ENCODE data around the gene WSB2. TPM values are rescaled to one million over a fixed set of nuclear protein-coding genes. Genes with fewer than 3 reads are reported as not detected.

Gene WSB2
- total and polyA plus RNA-seq, 9 of the 15 experiments (the other 6 are each of a cell fraction or from before 2014, with no cell fraction given), result 31.4 to 77.6 (median 52.6) TPM

- TF ChIP-seq FOXA3 (CRISPR knock-in tag; conservative IDR thresholded peaks at IDR 0.05 in 1 of 2, IDR thresholded peaks at IDR 0.05 in 1 of 2) (peak in 1 of 2 experiments; percentile 87; a peak in 3 of 4 replicates), BCOR (IDR thresholded peaks at IDR 0.05) (0 out of 2 replicates have a peak, but pooled peaks have one; percentile 29), CTBP1 (IDR thresholded peaks at IDR 0.05; ENCODE audit: borderline replicate concordance) (0 out of 2 replicates have a peak, but pooled peaks have one; percentile 45), C11orf30 (IDR thresholded peaks at IDR 0.05; ENCODE audit: low read depth) (peak; percentile 73), RCOR1 (IDR thresholded peaks at IDR 0.05; ENCODE audit: borderline replicate concordance in 1 of 2, low read depth in 2 of 2, low read length in 2 of 2) (peak in 1 of 2 experiments; percentile 6; a peak in 1 of 4 replicates), CHD4 (IDR thresholded peaks at IDR 0.05; ENCODE audit: insufficient read depth, insufficient replicate concordance, low read depth, low read length, poor library complexity, severe bottlenecking) (no peak), CXXC5 (CRISPR knock-in tag; IDR thresholded peaks at IDR 0.05) (peak; percentile 40; the same call in 1 of the 2 replicates), ILF3 (IDR thresholded peaks at IDR 0.05; ENCODE audit: borderline replicate concordance) (no peak), KDM1A (IDR thresholded peaks at IDR 0.05) (0 out of 4 replicates have a peak, but pooled peaks of 1 of the 2 experiments have one; percentile 26), NCOR1 (IDR thresholded peaks at IDR 0.05) (peak; percentile 69), SOX6 (IDR thresholded peaks at IDR 0.05) (peak; percentile 89), CC2D1A (IDR thresholded peaks at IDR 0.05) (0 out of 2 replicates have a peak, but pooled peaks have one; percentile 31), MAFG (tag; conservative IDR thresholded peaks at IDR 0.05) (peak; percentile 88), EHMT2 (IDR thresholded peaks at IDR 0.05) (peak; percentile 74), ATF7 (IDR thresholded peaks at IDR 0.05) (peak; percentile 27; the same call in 1 of the 2 replicates), TAL1 (IDR thresholded peaks at IDR 0.05) (peak; percentile 79), BCL6 (CRISPR knock-in tag; IDR thresholded peaks at IDR 0.05) (no peak), ZNF586 (CRISPR knock-in tag; conservative IDR thresholded peaks at IDR 0.05) (no peak), ZNF24 (IDR thresholded peaks at IDR 0.05) (peak; percentile 84), TEAD4 (IDR thresholded peaks at IDR 0.05; ENCODE audit: low read length) (peak; percentile 77), TEAD4 (CRISPR knock-in tag; IDR thresholded peaks at IDR 0.05; ENCODE audit: borderline replicate concordance) (no peak), MTA2 (IDR thresholded peaks at IDR 0.05; ENCODE audit: low read depth) (peak; percentile 63; the same call in 1 of the 2 replicates), ZNF316 (IDR thresholded peaks at IDR 0.05) (peak; percentile 70), NFE2 (IDR thresholded peaks at IDR 0.05; ENCODE audit: low read depth) (peak; percentile 71; the same call in 1 of the 2 replicates), DPF2 (IDR thresholded peaks at IDR 0.05) (peak; percentile 73; the same call in 1 of the 2 replicates), EP300 (IDR thresholded peaks at IDR 0.05; ENCODE audit: low read length) (peak; percentile 78; the same call in 1 of the 2 replicates), MYBL2 (IDR thresholded peaks at IDR 0.05; ENCODE audit: low read depth) (no peak; the same call in 1 of the 2 replicates), MYBL2 (CRISPR knock-in tag; IDR thresholded peaks at IDR 0.05; ENCODE audit: borderline replicate concordance) (no peak)
- TF ChIP-seq, protein P1, sequence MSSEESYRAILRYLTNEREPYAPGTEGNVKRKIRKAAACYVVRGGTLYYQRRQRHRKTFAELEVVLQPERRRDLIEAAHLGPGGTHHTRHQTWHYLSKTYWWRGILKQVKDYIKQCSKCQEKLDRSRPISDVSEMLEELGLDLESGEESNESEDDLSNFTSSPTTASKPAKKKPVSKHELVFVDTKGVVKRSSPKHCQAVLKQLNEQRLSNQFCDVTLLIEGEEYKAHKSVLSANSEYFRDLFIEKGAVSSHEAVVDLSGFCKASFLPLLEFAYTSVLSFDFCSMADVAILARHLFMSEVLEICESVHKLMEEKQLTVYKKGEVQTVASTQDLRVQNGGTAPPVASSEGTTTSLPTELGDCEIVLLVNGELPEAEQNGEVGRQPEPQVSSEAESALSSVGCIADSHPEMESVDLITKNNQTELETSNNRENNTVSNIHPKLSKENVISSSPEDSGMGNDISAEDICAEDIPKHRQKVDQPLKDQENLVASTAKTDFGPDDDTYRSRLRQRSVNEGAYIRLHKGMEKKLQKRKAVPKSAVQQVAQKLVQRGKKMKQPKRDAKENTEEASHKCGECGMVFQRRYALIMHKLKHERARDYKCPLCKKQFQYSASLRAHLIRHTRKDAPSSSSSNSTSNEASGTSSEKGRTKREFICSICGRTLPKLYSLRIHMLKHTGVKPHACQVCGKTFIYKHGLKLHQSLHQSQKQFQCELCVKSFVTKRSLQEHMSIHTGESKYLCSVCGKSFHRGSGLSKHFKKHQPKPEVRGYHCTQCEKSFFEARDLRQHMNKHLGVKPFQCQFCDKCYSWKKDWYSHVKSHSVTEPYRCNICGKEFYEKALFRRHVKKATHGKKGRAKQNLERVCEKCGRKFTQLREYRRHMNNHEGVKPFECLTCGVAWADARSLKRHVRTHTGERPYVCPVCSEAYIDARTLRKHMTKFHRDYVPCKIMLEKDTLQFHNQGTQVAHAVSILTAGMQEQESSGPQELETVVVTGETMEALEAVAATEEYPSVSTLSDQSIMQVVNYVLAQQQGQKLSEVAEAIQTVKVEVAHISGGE (CRISPR knock-in tag; IDR thresholded peaks at IDR 0.05), result peak in 1 of 3 experiments; percentile 31; a peak in 1 of 6 replicates
Measured at GRCh38 chr12:118013283-118013682, 47.7 kb downstream of the WSB2 start (continued).

All from K562 (cell line).